GM21619 (cell line): ENCODE results near the gene TMEM8B.
"Not testable (repeated sequence)": the region's sequence is repeated elsewhere in the genome, so short reads cannot be mapped to it uniquely, and the experiment has no call there.

ENCODE experiments used
- ATAC-seq: cut with Tn5 transposase; IDR thresholded peaks from one replicate; pipeline ENCODE4 v1.9.1; 2021; ENCODE audit not compliant: unreplicated experiment

TMEM8B gene

DNA sequence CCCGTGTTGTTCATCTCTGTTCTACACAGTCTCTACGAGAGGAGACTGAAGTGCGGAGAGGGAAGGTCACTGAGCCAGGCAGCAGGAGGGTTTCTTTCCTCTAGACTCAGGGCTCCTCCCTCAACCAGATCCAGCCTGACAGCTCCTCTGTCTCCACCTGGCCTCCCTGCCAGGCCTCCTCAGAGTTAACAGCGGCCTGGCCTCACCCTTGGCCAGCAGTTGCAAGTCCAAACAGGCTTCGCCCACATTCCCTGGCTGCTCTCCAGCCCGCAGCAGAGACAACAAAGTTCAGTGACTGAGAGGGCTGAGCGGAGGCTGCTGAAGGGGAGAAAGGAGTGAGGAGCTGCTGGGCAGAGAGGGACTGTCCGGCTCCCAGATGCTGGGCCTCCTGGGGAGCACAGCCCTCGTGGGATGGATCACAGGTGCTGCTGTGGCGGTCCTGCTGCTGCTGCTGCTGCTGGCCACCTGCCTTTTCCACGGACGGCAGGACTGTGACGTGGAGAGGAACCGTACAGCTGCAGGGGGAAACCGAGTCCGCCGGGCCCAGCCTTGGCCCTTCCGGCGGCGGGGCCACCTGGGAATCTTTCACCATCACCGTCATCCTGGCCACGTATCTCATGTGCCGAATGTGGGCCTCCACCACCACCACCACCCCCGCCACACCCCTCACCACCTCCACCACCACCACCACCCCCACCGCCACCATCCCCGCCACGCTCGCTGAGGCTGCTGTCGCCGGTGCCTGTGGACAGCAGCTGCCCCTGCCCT is 77.1 kb downstream of the TMEM8B start, which contains the start of gene HRCT1:
Gene HRCT1 (plus strand): TSS at position 291 of the 768 bp plus-strand sequence. CDS start 86 bp downstream, at position 377.
- no peak for ATAC-seq

DNA sequence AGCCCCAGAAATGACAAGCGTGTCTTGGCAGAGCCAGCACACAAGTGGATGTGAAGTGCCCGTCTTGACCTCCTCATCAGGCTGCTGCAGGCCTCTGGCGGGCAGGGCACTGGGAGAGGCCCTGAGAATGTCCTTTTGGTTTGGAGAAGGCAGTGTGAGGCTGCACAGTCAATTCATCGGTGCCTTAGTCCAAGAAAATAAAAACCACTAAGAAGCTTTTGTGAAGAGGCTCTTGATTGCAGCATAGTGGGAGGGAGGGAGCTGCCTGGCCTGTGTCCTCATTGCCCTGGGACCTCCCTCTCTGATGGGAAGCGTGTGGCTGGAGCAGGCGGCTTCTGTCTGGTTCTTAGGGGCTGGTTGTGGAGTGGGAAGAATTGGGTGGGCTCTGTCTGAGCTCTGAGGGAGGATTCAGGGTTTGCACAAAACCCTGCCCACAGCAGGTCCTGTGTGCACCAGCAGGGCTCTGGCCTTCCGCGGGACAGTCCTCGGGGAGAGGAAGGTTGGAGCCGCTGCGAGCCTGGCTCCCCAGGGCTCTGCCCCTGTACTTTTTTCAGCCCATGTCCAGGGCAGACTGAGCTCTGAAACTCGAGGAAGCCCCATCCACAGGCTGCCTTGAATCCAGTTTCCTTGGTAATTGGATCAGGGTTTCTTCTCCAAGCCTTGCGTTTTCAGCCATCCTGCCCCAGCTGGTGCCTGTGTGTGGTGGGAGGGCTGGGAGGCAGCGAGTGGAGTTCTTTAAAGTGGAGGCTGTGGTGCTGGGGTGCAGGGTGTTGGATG is 78.1 kb downstream of the TMEM8B start:
- ATAC-seq, result no peak

DNA sequence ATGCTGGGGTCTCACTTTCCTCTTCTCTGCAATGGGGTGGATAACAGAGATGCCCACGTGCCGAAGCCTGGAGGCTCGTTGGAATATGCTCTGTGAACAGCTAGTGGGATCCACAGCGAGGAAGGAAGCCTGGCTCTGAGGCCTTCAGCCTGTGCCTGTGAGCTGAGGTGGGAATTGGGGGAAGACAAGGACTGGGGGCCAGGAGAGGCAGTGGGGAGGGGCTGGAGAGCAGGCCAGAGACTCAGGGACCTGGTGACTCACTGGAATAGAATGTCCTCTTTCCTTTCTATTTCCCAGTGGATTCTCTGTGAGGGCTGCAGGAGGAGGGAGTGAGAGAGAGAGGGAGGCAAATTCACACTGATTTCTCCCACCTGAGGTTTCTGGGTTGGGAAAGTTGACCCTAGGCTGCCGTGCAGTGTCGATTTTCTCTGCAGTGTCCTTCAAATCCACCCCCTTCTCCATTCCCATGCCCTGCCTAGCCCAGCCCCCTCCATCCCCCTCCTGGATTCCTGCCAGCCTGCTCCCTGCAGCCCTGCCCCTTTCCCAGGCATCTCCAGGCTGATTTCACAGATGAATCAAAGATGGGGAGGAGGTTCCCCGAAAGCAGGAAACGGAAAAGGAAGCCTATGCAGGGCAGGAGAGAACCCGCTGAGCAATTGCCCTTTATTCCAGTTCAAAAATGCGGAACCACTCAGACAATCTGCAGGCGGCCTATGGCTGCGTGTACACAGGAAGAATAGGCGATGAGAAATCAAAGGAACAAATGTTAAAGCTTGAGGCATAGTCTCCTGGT is 78.9 kb downstream of the TMEM8B start:
- ATAC-seq, result no peak

DNA sequence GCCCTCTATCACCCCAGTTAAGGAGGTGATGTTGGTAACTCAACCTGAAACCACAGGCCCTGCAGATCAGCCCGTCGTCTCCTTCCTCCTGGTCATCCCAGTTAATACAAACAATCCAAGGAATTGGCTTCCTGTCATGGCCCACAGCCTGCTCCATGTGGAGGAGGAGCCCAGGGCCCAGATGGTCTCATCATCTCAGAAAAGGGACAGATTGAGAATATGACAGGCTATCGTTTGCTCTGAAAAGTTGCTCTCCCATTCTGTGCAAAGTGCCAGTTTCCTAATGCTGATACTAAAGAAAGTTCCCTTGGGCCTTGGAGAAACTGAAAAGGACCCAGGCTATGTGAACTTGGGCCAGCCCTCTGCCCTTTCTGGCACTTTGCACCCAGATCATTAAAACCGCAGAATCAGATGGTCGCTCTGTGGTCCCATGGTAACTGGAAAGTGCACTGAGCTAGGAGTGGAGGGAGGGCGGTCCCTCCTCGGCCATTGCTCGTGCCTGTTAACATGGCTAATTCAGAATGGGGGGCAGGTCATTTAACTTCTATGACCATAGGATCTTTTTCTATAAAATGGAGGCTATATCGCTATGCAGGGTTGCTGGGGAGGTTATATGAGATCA is 79.6 kb downstream of the TMEM8B start:
- ATAC-seq, result no peak

DNA sequence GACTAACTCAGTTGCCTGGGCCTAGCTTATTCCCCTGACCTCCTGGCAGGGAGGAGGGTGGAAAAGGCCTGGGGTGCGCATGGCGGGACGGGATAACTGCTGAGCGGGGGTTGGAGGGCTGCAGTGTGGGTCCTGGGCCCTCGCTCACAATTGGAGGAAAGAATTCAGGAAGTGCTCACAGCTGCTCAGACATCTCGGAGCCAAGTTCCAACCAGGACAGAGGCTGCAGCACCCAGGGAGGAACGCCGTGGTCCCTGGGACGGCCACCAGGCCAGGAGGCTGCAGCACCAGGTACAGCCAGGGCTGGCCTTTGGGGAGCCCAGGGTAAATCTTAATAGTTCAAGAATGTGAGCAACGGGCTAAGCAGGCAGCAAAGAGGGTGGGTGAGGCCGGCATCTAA is 80.2 kb downstream of the TMEM8B start, which contains the start of gene SPAAR:
Gene SPAAR (plus strand): TSS at position 217 of the 400 bp plus-strand sequence. CDS start 974 bp downstream, outside the sequence.
- no peak for ATAC-seq

DNA sequence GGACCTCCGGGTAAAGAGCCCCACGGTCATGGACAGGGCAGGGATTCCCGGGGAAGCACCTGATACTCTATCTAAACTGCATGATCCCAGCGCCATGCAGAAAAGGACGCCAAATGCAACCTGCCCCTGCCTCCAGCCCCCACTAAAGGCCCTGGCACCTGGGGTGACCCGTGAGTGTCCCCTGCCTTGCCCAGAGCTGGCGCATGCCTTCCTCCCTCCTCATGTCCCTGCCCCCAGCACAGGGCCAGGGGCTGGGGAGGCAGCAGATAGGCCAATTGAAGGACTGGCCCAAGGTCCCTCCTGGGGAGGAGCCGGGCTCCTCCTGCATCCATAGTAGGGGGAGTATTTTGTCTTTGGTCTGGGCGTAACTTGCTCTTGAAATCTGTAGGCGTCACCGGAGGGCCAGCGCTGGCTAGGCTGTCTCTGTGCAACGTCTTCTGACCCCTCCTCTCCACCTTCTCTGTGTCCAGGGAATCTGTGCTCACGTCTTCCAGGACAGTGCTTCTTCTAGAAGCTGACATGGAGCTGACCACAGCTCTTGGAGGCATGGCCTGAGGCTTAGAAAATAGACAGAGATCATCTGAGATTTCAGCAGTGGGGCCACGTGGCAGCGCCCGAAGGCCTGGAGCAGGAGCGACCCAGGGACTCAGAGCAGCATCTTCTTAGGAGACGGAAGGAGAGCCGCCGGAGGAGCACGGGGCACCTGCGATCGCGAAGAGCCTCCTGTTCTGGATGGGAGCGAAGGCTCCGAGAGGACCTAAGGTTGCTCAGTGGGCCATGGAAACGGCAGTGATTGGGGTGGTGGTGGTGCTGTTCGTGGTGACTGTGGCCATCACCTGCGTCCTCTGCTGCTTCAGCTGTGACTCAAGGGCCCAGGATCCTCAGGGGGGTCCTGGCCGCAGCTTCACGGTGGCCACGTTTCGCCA is 80.9 kb downstream of the TMEM8B start:
- no peak for ATAC-seq

DNA sequence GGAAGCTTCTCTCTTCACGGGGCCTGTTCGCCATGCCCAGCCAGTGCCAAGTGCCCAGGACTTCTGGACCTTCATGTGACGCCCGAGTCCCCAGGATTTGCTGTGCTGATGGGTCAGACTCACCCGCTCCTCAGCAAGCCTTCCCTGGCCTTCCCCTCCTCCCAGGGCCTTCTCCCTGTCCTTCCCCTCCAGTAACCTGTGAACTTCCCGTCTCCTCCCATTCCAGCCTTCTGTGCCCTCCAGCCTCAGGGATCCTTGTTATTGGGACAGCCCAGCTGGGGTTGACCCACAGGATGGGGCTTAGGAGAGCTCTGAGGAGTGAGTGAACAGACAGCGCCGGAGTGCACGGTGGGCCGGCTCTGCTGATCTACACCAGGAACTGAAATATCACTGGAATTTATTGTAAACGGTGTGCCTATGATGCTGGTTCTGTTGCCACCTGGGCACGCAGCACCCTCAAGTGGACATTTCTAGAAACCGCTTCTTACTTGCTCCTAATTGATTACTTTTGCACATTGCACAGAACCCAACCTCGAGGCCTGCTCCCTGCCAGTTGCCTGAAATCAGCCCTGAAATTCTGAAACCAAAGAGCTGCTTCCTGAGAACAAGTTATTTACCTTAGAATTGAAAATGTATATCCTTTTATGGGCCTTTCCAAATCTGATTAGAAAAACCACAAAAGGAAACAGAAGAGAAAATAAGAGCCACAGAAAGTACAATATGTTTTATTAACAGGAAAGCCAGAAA is 81.8 kb downstream of the TMEM8B start:
- no peak for ATAC-seq

DNA sequence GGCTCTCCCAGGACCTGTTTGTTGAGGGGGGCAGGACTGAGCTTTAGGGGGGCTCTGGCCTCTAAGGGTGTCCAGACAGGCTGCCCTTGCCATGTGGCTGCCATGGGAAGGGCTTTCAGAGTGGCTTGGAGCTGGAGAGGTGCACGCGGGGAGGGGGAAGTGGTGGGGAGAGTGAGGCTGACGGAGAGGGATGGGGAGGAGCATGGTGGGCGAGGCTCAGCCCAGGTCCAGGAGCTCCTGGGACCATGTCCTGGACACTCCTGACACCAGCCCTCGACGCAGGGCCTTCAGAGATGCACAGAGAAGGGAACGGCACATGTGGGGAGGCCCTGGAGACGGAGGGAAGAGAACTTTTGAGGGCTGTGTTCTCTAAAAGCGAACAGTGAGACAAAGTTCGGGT is 82.7 kb downstream of the TMEM8B start:
- no peak for ATAC-seq

DNA sequence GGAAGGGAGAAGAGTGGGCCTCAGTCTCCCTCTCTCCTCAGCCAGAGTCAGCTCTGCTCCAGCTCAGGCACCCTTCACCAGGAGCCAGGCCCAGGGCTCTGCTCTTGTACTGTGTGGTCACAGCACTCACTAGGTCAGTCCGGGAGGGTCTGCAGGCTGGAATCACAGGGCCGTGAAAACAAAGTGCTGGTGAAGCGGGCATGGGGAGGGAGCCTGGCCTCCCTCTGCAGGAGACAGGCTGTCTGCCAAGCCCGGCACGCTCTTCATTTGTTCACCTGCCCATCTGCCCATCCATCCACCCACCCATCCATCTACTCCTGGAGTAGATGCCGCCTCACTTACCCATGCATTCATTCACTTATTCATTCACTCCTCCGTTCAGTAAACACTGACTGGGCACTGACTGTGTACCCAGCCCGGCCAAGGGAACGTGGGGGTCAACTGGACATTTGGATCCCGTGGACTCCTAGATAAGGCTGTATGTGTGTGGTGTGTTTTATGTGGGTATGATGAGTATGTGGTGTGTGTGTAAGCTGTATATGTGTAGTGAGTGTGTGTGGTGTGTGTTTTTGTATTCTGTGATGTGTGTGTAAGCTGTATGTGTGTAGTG is 83.9 kb downstream of the TMEM8B start:
- no peak for ATAC-seq

DNA sequence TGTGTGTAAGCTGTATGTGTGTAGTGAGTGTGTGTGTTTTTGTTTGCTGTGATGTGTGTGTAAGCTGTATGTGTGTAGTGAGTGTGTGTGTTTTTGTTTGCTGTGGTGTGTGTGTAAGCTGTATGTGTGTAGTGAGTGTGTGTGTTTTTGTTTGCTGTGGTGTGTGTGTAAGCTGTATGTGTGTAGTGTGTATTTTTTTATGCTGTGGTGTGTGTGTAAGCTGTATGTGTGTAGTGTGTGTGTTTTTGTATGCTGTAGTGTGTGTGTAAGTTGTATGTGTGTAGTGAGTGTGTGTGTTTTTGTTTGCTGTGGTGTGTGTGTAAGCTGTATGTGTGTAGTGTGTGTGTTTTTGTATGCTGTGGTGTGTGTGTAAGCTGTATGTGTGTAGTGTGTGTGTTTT is 84.4 kb downstream of the TMEM8B start:
- not testable (repeated sequence) for ATAC-seq

DNA sequence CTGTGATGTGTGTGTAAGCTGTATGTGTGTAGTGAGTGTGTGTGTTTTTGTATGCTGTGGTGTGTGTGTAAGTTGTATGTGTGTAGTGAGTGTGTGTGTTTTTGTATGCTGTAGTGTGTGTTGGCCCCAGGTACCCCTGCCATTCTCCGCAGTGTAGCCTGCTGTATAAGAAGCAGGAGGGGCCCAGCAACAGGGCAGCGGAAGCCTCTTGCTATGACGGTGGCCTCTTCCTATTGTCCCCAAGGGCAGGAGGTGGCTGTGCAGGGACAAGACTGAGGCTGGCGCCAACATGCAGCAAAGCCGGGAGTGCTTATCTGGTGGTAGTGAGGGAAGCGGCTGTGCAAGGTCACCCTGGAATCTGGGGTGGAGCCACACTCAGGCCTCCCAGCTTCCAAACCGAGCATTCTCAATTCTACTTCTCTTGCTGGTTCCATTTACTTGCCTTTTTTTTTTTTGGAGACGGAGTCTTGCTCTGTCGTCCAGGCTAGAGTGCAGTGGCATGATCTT is 85.3 kb downstream of the TMEM8B start:
- no peak for ATAC-seq
